Nephron progenitor cell (in vitro differentiated cells): ENCODE results near the gene SLC5A6.
A peak's percentile ranks its signal among the peaks of the same experiment; 100 is the strongest.

ENCODE experiments used
- DNase-seq: peaks from one replicate; pipeline ENCODE4 v3.0.0; 2021
- H3K27ac Mint-ChIP-seq: 2 replicates; pipeline ENCODE4 v1.8.0; 2021; ENCODE audit warnings: mild to moderate bottlenecking, moderate library complexity, mixed read lengths
- H3K27me3 Mint-ChIP-seq: 2 replicates; pipeline ENCODE4 v1.8.0; 2021; ENCODE audit warnings: mild to moderate bottlenecking, low read depth, mixed read lengths; ENCODE audit not compliant: poor library complexity
- H3K36me3 Mint-ChIP-seq: 2 replicates; pipeline ENCODE4 v1.8.0; 2021; ENCODE audit warnings: low read depth, mixed read lengths
- H3K4me1 Mint-ChIP-seq: 2 replicates; pipeline ENCODE4 v1.8.0; 2021; ENCODE audit warnings: mixed read lengths
- H3K4me3 Mint-ChIP-seq: 2 replicates; pipeline ENCODE4 v1.8.0; 2021; ENCODE audit warnings: mild to moderate bottlenecking, moderate library complexity, mixed read lengths
- H3K9me3 Mint-ChIP-seq: 2 replicates; pipeline ENCODE4 v1.8.0; 2021; ENCODE audit warnings: mild to moderate bottlenecking, moderate library complexity, mixed read lengths
- TF ChIP-seq, protein P1 (sequence below): fragments of 200-600 bp; sonication (generic); IDR thresholded peaks from 2 replicates; pipeline ENCODE4 v1.5.0; 2021; ENCODE audit warnings: antibody characterized with exemption

SLC5A6 gene

DNA sequence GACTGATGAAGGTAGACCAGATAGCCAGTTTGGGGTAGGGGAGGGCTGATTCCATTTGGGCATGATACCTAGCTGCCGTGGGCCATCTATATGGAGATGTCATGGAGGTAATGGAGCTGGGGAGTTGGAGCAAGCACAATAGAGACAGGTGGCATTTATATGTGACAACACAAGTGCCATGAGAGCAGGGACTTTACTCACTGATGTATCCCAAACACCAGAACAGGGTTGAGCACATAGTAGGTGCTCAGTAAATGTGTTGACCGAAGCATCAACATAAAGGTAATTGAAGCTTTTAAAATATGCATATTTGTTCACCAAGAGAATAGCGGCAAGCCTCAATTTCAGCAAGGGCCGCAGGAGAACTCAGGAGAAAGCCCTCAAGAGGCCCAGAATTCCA, 35.8 kb upstream of the SLC5A6 start:
- TF ChIP-seq, protein P1, sequence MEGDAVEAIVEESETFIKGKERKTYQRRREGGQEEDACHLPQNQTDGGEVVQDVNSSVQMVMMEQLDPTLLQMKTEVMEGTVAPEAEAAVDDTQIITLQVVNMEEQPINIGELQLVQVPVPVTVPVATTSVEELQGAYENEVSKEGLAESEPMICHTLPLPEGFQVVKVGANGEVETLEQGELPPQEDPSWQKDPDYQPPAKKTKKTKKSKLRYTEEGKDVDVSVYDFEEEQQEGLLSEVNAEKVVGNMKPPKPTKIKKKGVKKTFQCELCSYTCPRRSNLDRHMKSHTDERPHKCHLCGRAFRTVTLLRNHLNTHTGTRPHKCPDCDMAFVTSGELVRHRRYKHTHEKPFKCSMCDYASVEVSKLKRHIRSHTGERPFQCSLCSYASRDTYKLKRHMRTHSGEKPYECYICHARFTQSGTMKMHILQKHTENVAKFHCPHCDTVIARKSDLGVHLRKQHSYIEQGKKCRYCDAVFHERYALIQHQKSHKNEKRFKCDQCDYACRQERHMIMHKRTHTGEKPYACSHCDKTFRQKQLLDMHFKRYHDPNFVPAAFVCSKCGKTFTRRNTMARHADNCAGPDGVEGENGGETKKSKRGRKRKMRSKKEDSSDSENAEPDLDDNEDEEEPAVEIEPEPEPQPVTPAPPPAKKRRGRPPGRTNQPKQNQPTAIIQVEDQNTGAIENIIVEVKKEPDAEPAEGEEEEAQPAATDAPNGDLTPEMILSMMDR: no peak
- H3K36me3 Mint-ChIP-seq: peaks cover 8% of the 10 kb centered on the region
- H3K27me3 Mint-ChIP-seq: peaks cover 7% of the 10 kb centered on the region
- H3K9me3 Mint-ChIP-seq: no peaks in the 10 kb centered on the region
- H3K4me1 Mint-ChIP-seq: peaks cover 38% of the 10 kb centered on the region
- no peak for DNase-seq
- no peak overlapping the region for H3K4me3 Mint-ChIP-seq
- H3K27ac Mint-ChIP-seq: no peak overlapping the region

DNA sequence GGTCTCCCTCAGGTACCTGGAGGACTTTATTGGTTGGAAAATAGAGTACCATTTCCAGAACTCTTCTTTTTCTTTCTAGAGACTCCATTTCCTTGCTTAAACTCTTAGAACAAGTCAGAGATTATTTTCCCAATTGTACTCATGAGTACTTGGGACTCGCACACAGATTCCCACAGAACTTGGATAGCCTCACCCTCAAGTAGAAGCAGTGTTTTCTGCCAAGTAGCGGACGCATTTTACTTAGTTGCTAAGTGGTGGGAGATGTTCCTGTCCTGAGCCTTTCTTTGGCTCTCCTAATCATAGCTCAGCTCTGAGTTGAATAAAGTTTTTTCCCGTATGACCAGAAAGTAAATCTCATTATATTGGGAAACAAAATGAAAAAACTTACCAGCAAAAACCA, 33.6 kb upstream of the SLC5A6 start:
- DNase-seq: no peak
- peaks cover 21% of the 10 kb centered on the region for H3K4me1 Mint-ChIP-seq
- TF ChIP-seq, protein P1: no peak
- no peaks in the 10 kb centered on the region for H3K9me3 Mint-ChIP-seq
- peaks cover 6% of the 10 kb centered on the region for H3K27me3 Mint-ChIP-seq
- no peak overlapping the region for H3K4me3 Mint-ChIP-seq
- peaks cover 21% of the 10 kb centered on the region for H3K36me3 Mint-ChIP-seq
- H3K27ac Mint-ChIP-seq: peak overlapping the region; percentile 59

DNA sequence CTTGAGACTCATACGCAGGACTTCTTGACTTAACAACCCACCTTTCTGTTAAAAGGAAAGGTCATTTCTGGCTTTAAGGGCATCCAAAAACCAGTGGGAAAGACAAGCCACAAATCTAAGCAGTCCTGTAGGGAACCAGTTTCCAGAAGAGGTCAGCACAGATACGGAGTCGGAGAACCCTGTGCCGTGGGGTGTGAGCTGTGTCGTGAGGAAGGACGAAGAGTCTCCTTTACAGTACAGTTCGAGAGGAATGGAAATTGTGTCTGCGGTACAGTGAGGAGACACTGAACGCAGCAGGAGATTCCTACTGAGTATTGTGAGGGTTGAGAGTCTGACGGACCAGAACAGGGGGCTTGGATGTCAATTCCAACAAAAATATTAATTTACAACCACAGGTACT, 33.0 kb upstream of the SLC5A6 start:
- Mint-ChIP-seq H3K9me3 (no peaks in the 10 kb centered on the region), H3K4me3 (no peak overlapping the region), H3K4me1 (peaks cover 17% of the 10 kb centered on the region), H3K36me3 (peaks cover 27% of the 10 kb centered on the region), H3K27ac (peak overlapping the region; percentile 59), H3K27me3 (peaks cover 3% of the 10 kb centered on the region)
- TF ChIP-seq, protein P1: no peak
- DNase-seq: no peak

DNA sequence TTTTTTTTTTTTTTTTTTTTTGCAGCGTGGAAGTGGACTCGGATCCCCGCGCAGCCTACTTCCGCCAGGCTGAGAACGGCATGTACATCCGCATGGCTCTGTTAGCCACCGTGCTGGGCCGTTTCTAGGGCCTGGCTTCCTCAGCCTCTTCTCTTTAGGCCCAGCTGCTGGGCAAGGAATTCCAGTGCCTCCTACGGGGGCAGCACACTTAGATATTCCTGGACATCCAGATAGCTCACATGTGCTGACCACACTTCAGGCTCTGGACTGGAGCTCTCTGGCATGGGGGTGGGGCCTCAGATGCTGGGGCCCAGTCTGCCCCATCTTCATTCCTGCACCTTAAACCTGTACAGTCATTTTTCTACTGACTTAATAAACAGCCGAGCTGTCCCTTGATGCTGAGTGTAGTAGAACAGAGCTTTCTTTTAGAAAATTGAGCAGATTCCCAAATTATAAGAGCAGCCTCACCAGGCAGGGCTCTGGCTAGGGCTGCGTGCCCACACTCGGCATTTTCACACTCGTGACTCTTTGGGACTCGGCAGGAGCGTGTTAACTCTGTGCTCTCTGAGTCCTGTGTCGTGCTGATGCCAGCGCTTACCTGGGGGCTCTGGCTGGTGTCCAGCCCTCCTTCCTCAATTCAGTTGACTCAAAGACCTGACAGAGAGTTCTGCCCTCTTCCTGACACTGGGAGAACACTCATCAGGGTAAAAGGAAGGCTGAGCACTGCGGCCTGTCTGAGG, 31.5 kb upstream of the SLC5A6 start:
- H3K27me3 Mint-ChIP-seq: peaks cover 3% of the 10 kb centered on the region
- H3K27ac Mint-ChIP-seq: peak overlapping the region; percentile 39
- H3K4me1 Mint-ChIP-seq: peaks cover 8% of the 10 kb centered on the region
- H3K36me3 Mint-ChIP-seq: peaks cover 41% of the 10 kb centered on the region
- TF ChIP-seq, protein P1: no peak
- H3K9me3 Mint-ChIP-seq: no peaks in the 10 kb centered on the region
- H3K4me3 Mint-ChIP-seq: no peak overlapping the region
- DNase-seq: no peak

DNA sequence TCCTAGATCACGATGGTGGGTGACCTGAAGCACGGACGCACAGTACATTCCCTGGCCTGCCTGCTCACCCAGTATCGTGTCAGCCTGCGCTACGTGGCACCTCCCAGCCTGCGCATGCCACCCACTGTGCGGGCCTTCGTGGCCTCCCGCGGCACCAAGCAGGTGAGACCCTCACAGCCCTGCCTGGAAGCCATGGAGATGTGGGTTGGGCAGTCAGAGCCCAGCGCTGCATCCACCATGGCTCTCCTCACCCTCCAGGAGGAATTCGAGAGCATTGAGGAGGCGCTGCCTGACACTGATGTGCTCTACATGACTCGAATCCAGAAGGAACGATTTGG, 30.5 kb upstream of the SLC5A6 start:
- no peaks in the 10 kb centered on the region for H3K9me3 Mint-ChIP-seq
- DNase-seq: no peak
- H3K27ac Mint-ChIP-seq: no peak overlapping the region
- TF ChIP-seq, protein P1: no peak
- no peak overlapping the region for H3K4me3 Mint-ChIP-seq
- peaks cover 49% of the 10 kb centered on the region for H3K36me3 Mint-ChIP-seq
- peaks cover 3% of the 10 kb centered on the region for H3K27me3 Mint-ChIP-seq
- H3K4me1 Mint-ChIP-seq: no peaks in the 10 kb centered on the region
